Measurements from ENCODE around the gene KPNB1. TPM values are rescaled to one million over a fixed set of nuclear protein-coding genes. Genes with fewer than 3 reads are reported as not detected.
A peak's percentile ranks its signal among the peaks of the same experiment; 100 is the strongest.

KPNB1 gene
- total RNA-seq, 4 donors from 2014 or later, result 134 to 207 (median 170) TPM

- Histone ChIP-seq H3K27me3 (no peaks in the 10 kb centered on the region), H3K4me3 (replicated peaks in 1 of 3) (no peak overlapping the region), H3K27ac (no peak overlapping the region), H3K4me1 (peaks cover 10 to 14% of the 10 kb centered on the region in 2 donors), H3K36me3 (no peaks in the 10 kb centered on the region), H3K9me3 (no peaks in the 10 kb centered on the region)
- intact Hi-C loops (cut with DNase I), result loop anchor here (10.0 kb wide), 1 partner anchor 205 kb away; the partner anchor contains the start of gene SP2
- TF ChIP-seq, protein P1, sequence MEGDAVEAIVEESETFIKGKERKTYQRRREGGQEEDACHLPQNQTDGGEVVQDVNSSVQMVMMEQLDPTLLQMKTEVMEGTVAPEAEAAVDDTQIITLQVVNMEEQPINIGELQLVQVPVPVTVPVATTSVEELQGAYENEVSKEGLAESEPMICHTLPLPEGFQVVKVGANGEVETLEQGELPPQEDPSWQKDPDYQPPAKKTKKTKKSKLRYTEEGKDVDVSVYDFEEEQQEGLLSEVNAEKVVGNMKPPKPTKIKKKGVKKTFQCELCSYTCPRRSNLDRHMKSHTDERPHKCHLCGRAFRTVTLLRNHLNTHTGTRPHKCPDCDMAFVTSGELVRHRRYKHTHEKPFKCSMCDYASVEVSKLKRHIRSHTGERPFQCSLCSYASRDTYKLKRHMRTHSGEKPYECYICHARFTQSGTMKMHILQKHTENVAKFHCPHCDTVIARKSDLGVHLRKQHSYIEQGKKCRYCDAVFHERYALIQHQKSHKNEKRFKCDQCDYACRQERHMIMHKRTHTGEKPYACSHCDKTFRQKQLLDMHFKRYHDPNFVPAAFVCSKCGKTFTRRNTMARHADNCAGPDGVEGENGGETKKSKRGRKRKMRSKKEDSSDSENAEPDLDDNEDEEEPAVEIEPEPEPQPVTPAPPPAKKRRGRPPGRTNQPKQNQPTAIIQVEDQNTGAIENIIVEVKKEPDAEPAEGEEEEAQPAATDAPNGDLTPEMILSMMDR (IDR thresholded peaks at IDR 0.05), result no peak
- TF ChIP-seq POLR2A (IDR thresholded peaks at IDR 0.05), result no peak
- DNase-seq, result no peak
- 73 to 86% methylated on average over 3 of the region's 3 CpGs for WGBS, 2 donors
These were observed 40.4 kb downstream of the KPNB1 start for GRCh38 chr17:47690121-47690520.

GRCh38 chr17:47692137-47692894 lies 42.6 kb downstream of the KPNB1 start:
- 71 to 81% methylated on average over 2 of the region's 2 CpGs for WGBS, 2 donors
- DNase-seq, result no peak
- peaks cover 14 to 17% of the 10 kb centered on the region in 2 donors for H3K4me1 ChIP-seq
- no peaks in the 10 kb centered on the region for H3K36me3 ChIP-seq
- TF ChIP-seq POLR2A (IDR thresholded peaks at IDR 0.05), result no peak
- TF ChIP-seq, protein P1 (IDR thresholded peaks at IDR 0.05), result no peak
- H3K27me3 ChIP-seq, result no peaks in the 10 kb centered on the region
- no peak overlapping the region for H3K4me3 ChIP-seq (replicated peaks in 1 of 3)
- no peak overlapping the region for H3K27ac ChIP-seq
- H3K9me3 ChIP-seq, result no peaks in the 10 kb centered on the region
- intact Hi-C loops (cut with DNase I), result loop anchor here (10.0 kb wide), 1 partner anchor 202 kb away; the partner anchor contains the start of gene SP2

DNA sequence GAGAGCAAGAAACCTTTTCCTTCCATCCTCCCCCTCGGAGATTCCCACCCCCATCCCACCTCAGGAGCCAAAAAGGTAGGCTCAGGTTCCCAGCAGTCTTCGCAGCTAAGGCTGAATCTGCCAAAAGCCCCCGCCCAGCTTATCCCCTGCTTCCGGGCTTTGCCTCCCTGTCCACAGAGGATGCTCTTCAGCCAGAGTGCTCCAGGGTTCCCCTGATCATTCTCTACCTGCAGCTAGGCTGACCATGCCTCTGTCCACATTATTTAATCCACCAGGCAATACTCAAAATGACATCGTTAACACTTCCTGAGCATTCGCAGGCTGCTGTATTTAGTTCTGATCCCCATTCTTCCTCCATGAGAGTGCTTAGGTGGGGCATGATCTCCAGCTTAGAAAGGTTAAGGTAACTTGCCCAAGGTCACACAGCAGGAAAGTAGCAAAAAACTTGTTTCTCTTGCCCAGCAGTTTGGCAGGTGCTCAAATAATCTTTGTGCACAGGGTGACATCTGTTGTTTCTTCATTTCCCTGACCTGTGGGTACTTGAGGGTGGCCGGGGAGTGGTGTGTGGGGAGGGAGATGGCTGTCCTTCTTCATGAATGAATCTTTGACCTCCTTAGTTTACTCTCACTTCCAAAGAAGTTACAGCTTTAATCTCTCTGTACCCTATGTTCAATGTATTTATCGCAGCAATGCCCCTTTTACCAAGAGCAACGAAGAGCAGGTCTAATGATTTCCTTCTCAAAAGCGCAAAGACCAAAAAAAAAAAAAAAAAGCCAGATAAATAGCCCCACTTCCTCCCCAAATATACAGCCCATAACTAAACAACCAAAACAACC lies 43.4 kb downstream of the KPNB1 start:
- H3K27me3 ChIP-seq, result no peaks in the 10 kb centered on the region
- peak overlapping the region; percentile 48 to 74 (median 53) for H3K4me3 ChIP-seq (replicated peaks in 1 of 3)
- intact Hi-C loops (cut with DNase I), result loop anchor here (10.0 kb wide), 1 partner anchor 202 kb away; the partner anchor contains the start of gene SP2
- H3K4me1 ChIP-seq, result peaks cover 14 to 17% of the 10 kb centered on the region in 2 donors
- no peaks in the 10 kb centered on the region for H3K9me3 ChIP-seq
- DNase-seq, result peak; percentile 48 to 60
- no peaks in the 10 kb centered on the region for H3K36me3 ChIP-seq
- peak overlapping the region in 1 of 3 donors; percentile 88 for H3K27ac ChIP-seq
- TF ChIP-seq, protein P1 (IDR thresholded peaks at IDR 0.05), result no peak
- no peak for TF ChIP-seq POLR2A (IDR thresholded peaks at IDR 0.05)
- WGBS, 2 donors, result 25 to 34% methylated on average over 10 of the region's 10 CpGs

DNA sequence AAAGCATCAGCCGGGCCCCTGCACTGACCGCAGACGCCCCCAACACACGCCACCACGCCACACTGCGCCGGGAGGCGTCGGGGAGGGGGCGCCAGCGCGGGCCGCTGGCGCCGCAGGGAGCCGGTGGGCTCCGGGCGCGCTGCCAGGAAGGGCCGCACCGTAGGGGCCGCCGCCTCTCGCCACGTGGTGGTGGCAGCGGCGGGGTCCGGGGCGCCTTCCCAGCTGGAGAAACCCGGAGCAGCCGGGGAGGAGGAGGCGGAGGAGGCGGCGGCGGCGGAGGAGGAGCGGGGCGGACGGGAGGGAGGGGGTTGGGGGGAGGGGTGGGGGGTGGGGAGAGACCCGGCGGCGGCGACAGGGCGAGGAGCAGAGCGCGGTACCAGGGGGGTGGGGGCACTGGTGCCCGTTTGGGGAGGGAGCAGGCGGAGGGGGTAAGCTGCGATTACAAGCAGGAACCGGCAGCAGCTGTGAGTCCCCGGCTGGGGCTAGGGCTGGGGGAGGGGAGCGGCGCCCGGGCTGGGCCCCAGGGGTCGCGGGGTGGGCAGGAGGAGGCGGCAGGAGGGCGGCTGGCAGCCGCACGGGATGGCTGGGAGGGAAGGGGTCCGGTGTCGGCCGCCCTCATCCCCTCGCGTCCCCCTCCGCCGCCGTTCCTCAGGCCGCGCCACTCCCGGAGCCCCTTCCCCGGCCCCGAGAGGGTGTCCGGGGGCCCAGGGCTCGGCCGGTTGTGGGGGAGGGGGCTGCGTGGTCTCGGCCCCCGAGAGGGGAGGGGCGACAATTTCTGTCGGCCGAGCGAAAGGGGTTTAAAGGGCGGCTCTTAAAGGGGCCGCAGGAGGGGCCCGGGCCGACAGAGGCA lies 44.2 kb downstream of the KPNB1 start, which contains the start of gene TBKBP1:
Gene TBKBP1 (plus strand): TSS at position 431 of the 850 bp plus-strand sequence. CDS start 1,952 bp downstream, outside the sequence.
- TF ChIP-seq, protein P1 (IDR thresholded peaks at IDR 0.05), result no peak
- no peak for TF ChIP-seq POLR2A (IDR thresholded peaks at IDR 0.05)
- peak; percentile 46 to 47 for DNase-seq
- Histone ChIP-seq H3K27ac (peak within 1 kb of the TSS; percentile 85 to 90 (median 88)), H3K4me3 (replicated peaks in 1 of 3) (peak within 1 kb of the TSS; percentile 74 to 92 (median 84)), H3K4me1 (peaks cover 14 to 17% of the 10 kb centered on the region in 2 donors), H3K36me3 (no peaks in the 10 kb centered on the region), H3K9me3 (no peaks in the 10 kb centered on the region), H3K27me3 (no peaks in the 10 kb centered on the region)
- intact Hi-C loops (cut with DNase I), result loop anchor here (10.0 kb wide), 1 partner anchor 201 kb away; the partner anchor contains the start of gene SP2
- 1 to 2% methylated on average over 27 to 39 of the region's 87 CpGs for WGBS, 2 donors

Measured in thyroid gland (tissue), 4 donors.